Measurements from ENCODE around the gene PCAT6.
A peak's percentile ranks its signal among the peaks of the same experiment; 100 is the strongest.
"Not testable (repeated sequence)": the region's sequence is repeated elsewhere in the genome, so short reads cannot be mapped to it uniquely, and the experiment has no call there.

The PCAT6 gene

GRCh38 chr1:202807451-202807925 lies 3.3 kb upstream of the PCAT6 start:
- DNase-seq (ENCODE audit: low read depth in 2 of 2), result peak; percentile 6 to 10

- peak; percentile 33 to 46 for DNase-seq (ENCODE audit: low read depth in 2 of 2)
Measured at GRCh38 chr1:202807926-202808757, 2.6 kb upstream of the PCAT6 start, which contains the start of gene KDM5B. Gene KDM5B (minus strand): TSS chr1:202808421. CDS start chr1:202808305, 116 bp downstream.

- no peak for DNase-seq (ENCODE audit: low read depth in 2 of 2)
Measured at GRCh38 chr1:202809597-202810159, 1.1 kb upstream of the PCAT6 start.

- no peak for DNase-seq (ENCODE audit: low read depth in 2 of 2)
Measured at GRCh38 chr1:202810193-202810614, 550 bp upstream of the PCAT6 start.

- no peak for DNase-seq (ENCODE audit: low read depth in 2 of 2)
Measured at GRCh38 chr1:202811296-202812175, 782 bp downstream of the PCAT6 start.

GRCh38 chr1:202812176-202813026 lies 1.6 kb downstream of the PCAT6 start:
- no peak for DNase-seq (ENCODE audit: low read depth in 2 of 2)

- no peak for DNase-seq (ENCODE audit: low read depth in 2 of 2)
Measured at GRCh38 chr1:202815120-202815519, 4.4 kb downstream of the PCAT6 start.

GRCh38 chr1:202818819-202819218 lies 8.1 kb downstream of the PCAT6 start:
- no peak for DNase-seq (ENCODE audit: low read depth in 2 of 2)

- DNase-seq (ENCODE audit: low read depth in 2 of 2), result no peak
Measured at GRCh38 chr1:202821467-202821866, 10.7 kb downstream of the PCAT6 start.

- no peak for DNase-seq (ENCODE audit: low read depth in 2 of 2)
Measured at GRCh38 chr1:202825748-202826147, 15.0 kb downstream of the PCAT6 start.

GRCh38 chr1:202829223-202829622 lies 18.5 kb downstream of the PCAT6 start:
- DNase-seq (ENCODE audit: low read depth in 2 of 2), result not testable (repeated sequence)

- no peak for DNase-seq (ENCODE audit: low read depth in 2 of 2)
Measured at GRCh38 chr1:202831906-202832305, 21.2 kb downstream of the PCAT6 start.

- no peak for DNase-seq (ENCODE audit: low read depth in 2 of 2)
Measured at GRCh38 chr1:202834771-202835547, 24.2 kb downstream of the PCAT6 start.

GRCh38 chr1:202835548-202836072 lies 24.9 kb downstream of the PCAT6 start:
- no peak for DNase-seq (ENCODE audit: low read depth in 2 of 2)

GRCh38 chr1:202836623-202837403 lies 26.1 kb downstream of the PCAT6 start:
- DNase-seq (ENCODE audit: low read depth in 2 of 2), result no peak

GRCh38 chr1:202837746-202838262 lies 27.1 kb downstream of the PCAT6 start:
- DNase-seq (ENCODE audit: low read depth in 2 of 2), result no peak

- DNase-seq (ENCODE audit: low read depth in 2 of 2), result no peak
Measured at GRCh38 chr1:202843081-202843480, 32.3 kb downstream of the PCAT6 start.

GRCh38 chr1:202844259-202844658 lies 33.5 kb downstream of the PCAT6 start:
- DNase-seq (ENCODE audit: low read depth in 2 of 2), result no peak

GRCh38 chr1:202844935-202845334 lies 34.2 kb downstream of the PCAT6 start:
- no peak for DNase-seq (ENCODE audit: low read depth in 2 of 2)

All from stimulated activated CD8-positive, alpha-beta memory T cell treated with anti-CD3 and anti-CD28 coated beads, Interleukin-2, amount 100 ng/mL, for 1 hour (primary cell).